A549 (cell line): ENCODE data around the gene NTM.

Experiments
- EP300 ChIP-seq, 2 experiments: fragments of >200 bp; sonication (Bioruptor Twin); formaldehyde crosslinking; IDR thresholded peaks; 2 replicates in 1 of 2; 3 replicates in 1 of 2; pipeline ENCODE4 v1.6.1; 2016 to 2017
- ESRRA ChIP-seq: fragments of 150-350 bp; IDR thresholded peaks from 2 replicates; pipeline ENCODE4 v1.6.1; 2014; ENCODE audit warnings: mild to moderate bottlenecking, low read length, borderline replicate concordance
- POLR2A ChIP-seq: IDR thresholded peaks from 2 replicates; pipeline ENCODE4 v1.6.1; 2012; ENCODE audit warnings: mild to moderate bottlenecking, low read length
- RARB ChIP-seq: fragments of 250-450 bp; sonication (Bioruptor Pico); IDR thresholded peaks from 2 replicates; pipeline ENCODE4 v1.8.0; 2021; ENCODE audit warnings: mild to moderate bottlenecking, moderate library complexity
- RNF2 ChIP-seq: fragments of 200-600 bp; sonication (generic); IDR thresholded peaks from 2 replicates; pipeline ENCODE4 v1.6.1; 2016; ENCODE audit warnings: low read depth, mild to moderate bottlenecking, antibody characterized with exemption, moderate library complexity, borderline replicate concordance
- TF ChIP-seq, protein P1 (sequence below): fragments of >200 bp; sonication (Bioruptor Twin); formaldehyde crosslinking; IDR thresholded peaks from 3 replicates; pipeline ENCODE4 v1.5.1; 2016
- TF ChIP-seq, protein P2 (sequence below): IDR thresholded peaks from 2 replicates; pipeline ENCODE4 v1.6.1; 2012

DNA sequence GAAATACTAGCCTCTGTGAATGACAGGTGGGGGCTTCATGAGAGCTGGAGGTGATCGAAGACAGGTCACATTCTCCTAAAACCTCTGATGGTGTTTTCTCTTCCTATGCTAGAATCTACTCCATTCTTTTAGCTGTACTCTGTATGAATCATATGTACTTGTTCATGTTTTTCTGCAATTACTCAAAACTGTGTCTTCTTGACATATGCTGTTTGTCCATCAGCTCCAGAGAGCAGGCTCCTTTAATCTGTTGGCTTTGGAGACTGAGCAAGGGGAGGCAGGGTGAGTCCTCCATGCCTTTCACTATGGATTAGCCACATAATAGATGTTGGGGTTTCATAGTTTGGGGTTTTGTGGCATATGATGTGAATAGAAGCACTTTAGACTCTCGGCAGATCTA lies 598.8 kb downstream of the NTM start:
- TF ChIP-seq POLR2A, result no peak
- TF ChIP-seq RNF2, result no peak
- TF ChIP-seq ESRRA, result no peak
- TF ChIP-seq RARB (CRISPR knock-in tag), result no peak
- TF ChIP-seq, protein P1, sequence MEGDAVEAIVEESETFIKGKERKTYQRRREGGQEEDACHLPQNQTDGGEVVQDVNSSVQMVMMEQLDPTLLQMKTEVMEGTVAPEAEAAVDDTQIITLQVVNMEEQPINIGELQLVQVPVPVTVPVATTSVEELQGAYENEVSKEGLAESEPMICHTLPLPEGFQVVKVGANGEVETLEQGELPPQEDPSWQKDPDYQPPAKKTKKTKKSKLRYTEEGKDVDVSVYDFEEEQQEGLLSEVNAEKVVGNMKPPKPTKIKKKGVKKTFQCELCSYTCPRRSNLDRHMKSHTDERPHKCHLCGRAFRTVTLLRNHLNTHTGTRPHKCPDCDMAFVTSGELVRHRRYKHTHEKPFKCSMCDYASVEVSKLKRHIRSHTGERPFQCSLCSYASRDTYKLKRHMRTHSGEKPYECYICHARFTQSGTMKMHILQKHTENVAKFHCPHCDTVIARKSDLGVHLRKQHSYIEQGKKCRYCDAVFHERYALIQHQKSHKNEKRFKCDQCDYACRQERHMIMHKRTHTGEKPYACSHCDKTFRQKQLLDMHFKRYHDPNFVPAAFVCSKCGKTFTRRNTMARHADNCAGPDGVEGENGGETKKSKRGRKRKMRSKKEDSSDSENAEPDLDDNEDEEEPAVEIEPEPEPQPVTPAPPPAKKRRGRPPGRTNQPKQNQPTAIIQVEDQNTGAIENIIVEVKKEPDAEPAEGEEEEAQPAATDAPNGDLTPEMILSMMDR, result no peak
- TF ChIP-seq EP300 (IDR thresholded peaks at IDR 0.05), result no peak
- TF ChIP-seq, protein P2, sequence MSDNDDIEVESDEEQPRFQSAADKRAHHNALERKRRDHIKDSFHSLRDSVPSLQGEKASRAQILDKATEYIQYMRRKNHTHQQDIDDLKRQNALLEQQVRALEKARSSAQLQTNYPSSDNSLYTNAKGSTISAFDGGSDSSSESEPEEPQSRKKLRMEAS, result no peak
